WTC11 (cell line): Measurements from ENCODE around the gene OBI1. TPM values are rescaled to one million over a fixed set of nuclear protein-coding genes. Genes with fewer than 3 reads are reported as not detected.

Experiments
- ATF3 ChIP-seq: sonication (generic); formaldehyde crosslinking; conservative IDR thresholded peaks from 2 replicates; pipeline ENCODE4 v1.8.1; 2022; ENCODE audit warnings: mild to moderate bottlenecking, missing genetic modification reagents
- CDX4 ChIP-seq: fragments of 250-450 bp; sonication (Bioruptor Pico); IDR thresholded peaks from 2 replicates; pipeline ENCODE4 v1.9.0; 2021; ENCODE audit warnings: moderate library complexity, mild to moderate bottlenecking, inconsistent platforms, borderline replicate concordance
- E2F1 ChIP-seq: sonication (generic); formaldehyde crosslinking; IDR thresholded peaks from 2 replicates; pipeline ENCODE4 v1.8.0; 2022; ENCODE audit warnings: mild to moderate bottlenecking, missing genetic modification reagents
- E2F4 ChIP-seq: sonication (generic); formaldehyde crosslinking; IDR thresholded peaks from 2 replicates; pipeline ENCODE4 v1.8.1; 2022; ENCODE audit warnings: low read depth, mild to moderate bottlenecking, moderate library complexity, missing genetic modification reagents, borderline replicate concordance
- ERG ChIP-seq: fragments of 250-450 bp; sonication (Bioruptor Pico); IDR thresholded peaks from 2 replicates; pipeline ENCODE4 v1.8.0; 2021; ENCODE audit warnings: mild to moderate bottlenecking
- FOXK1 ChIP-seq: sonication (generic); formaldehyde crosslinking; IDR thresholded peaks from 2 replicates; pipeline ENCODE4 v1.8.0; 2022; ENCODE audit warnings: mild to moderate bottlenecking, moderate library complexity, missing genetic modification reagents
- PRDM15 ChIP-seq: sonication (generic); formaldehyde crosslinking; IDR thresholded peaks from 2 replicates; pipeline ENCODE4 v1.8.0; 2022; ENCODE audit warnings: missing genetic modification reagents
- RELA ChIP-seq: sonication (generic); formaldehyde crosslinking; IDR thresholded peaks from 2 replicates; pipeline ENCODE4 v1.8.1; 2022; ENCODE audit warnings: missing genetic modification reagents, mild to moderate bottlenecking, borderline replicate concordance
- SMAD3 ChIP-seq: sonication (generic); formaldehyde crosslinking; IDR thresholded peaks from 2 replicates; pipeline ENCODE4 v1.8.0; 2022; ENCODE audit warnings: missing genetic modification reagents, mild to moderate bottlenecking, borderline replicate concordance
- ZNF232 ChIP-seq: sonication (generic); formaldehyde crosslinking; IDR thresholded peaks from 2 replicates; pipeline ENCODE4 v1.8.0; 2022; ENCODE audit warnings: mild to moderate bottlenecking, missing genetic modification reagents
- ZNF317 ChIP-seq: sonication (generic); formaldehyde crosslinking; IDR thresholded peaks from 2 replicates; pipeline ENCODE4 v1.8.1; 2023; ENCODE audit warnings: low read depth, mild to moderate bottlenecking, moderate library complexity, missing genetic modification reagents, borderline replicate concordance
- ZNF671 ChIP-seq: fragments of 250-450 bp; sonication (Bioruptor Pico); IDR thresholded peaks from 2 replicates; pipeline ENCODE4 v1.8.0; 2021; ENCODE audit warnings: mild to moderate bottlenecking
- total RNA-seq: library from RNA; stranded (reverse); gene quantifications from 3 replicates; pipeline ENCODE4 v1.2.3, GENCODE V29; 2021
- TF ChIP-seq, protein P1 (sequence below): sonication (generic); formaldehyde crosslinking; IDR thresholded peaks from 2 replicates; pipeline ENCODE4 v1.8.1; 2023; ENCODE audit warnings: mild to moderate bottlenecking, missing genetic modification reagents, moderate library complexity
- TF ChIP-seq, protein P2 (sequence below): fragments of 200-600 bp; IDR thresholded peaks from 2 replicates; pipeline ENCODE4 v1.8.0; 2022; ENCODE audit warnings: antibody characterized with exemption
- TF ChIP-seq, protein P3 (sequence below): sonication (generic); formaldehyde crosslinking; IDR thresholded peaks from 2 replicates; pipeline ENCODE4 v1.8.1; 2023; ENCODE audit warnings: mild to moderate bottlenecking, missing genetic modification reagents
- TF ChIP-seq, protein P4 (sequence below): sonication (generic); formaldehyde crosslinking; IDR thresholded peaks from 2 replicates; pipeline ENCODE4 v1.8.1; 2022; ENCODE audit warnings: mild to moderate bottlenecking, moderate library complexity, missing genetic modification reagents
- TF ChIP-seq, protein P5 (sequence below): sonication (generic); formaldehyde crosslinking; IDR thresholded peaks from 2 replicates; pipeline ENCODE4 v1.8.0; 2023; ENCODE audit warnings: missing genetic modification reagents
- TF ChIP-seq, protein P6 (sequence below): sonication (generic); formaldehyde crosslinking; IDR thresholded peaks from 2 replicates; pipeline ENCODE4 v1.8.0; 2023; ENCODE audit warnings: mild to moderate bottlenecking, missing genetic modification reagents

Gene OBI1
- total RNA-seq, 1 experiment from 2014 or later, result 13.4 TPM

- TF ChIP-seq, protein P1, sequence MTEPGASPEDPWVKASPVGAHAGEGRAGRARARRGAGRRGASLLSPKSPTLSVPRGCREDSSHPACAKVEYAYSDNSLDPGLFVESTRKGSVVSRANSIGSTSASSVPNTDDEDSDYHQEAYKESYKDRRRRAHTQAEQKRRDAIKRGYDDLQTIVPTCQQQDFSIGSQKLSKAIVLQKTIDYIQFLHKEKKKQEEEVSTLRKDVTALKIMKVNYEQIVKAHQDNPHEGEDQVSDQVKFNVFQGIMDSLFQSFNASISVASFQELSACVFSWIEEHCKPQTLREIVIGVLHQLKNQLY (CRISPR knock-in tag), result no peak
- TF ChIP-seq PRDM15 (no peak), FOXK1 (CRISPR knock-in tag) (peak; percentile 58), ZNF671 (CRISPR knock-in tag) (no peak), RELA (CRISPR knock-in tag) (no peak), ATF3 (CRISPR knock-in tag) (no peak), SMAD3 (CRISPR knock-in tag) (peak; percentile 83), E2F1 (CRISPR knock-in tag) (no peak; the same call in 1 of the 2 replicates), ERG (CRISPR knock-in tag) (no peak), ZNF317 (CRISPR knock-in tag) (0 out of 2 replicates have a peak, but pooled peaks have one; percentile 8), ZNF232 (no peak), CDX4 (CRISPR knock-in tag) (no peak), E2F4 (CRISPR knock-in tag) (peak; percentile 87)
- TF ChIP-seq, protein P2, sequence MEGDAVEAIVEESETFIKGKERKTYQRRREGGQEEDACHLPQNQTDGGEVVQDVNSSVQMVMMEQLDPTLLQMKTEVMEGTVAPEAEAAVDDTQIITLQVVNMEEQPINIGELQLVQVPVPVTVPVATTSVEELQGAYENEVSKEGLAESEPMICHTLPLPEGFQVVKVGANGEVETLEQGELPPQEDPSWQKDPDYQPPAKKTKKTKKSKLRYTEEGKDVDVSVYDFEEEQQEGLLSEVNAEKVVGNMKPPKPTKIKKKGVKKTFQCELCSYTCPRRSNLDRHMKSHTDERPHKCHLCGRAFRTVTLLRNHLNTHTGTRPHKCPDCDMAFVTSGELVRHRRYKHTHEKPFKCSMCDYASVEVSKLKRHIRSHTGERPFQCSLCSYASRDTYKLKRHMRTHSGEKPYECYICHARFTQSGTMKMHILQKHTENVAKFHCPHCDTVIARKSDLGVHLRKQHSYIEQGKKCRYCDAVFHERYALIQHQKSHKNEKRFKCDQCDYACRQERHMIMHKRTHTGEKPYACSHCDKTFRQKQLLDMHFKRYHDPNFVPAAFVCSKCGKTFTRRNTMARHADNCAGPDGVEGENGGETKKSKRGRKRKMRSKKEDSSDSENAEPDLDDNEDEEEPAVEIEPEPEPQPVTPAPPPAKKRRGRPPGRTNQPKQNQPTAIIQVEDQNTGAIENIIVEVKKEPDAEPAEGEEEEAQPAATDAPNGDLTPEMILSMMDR, result no peak
- TF ChIP-seq, protein P3, sequence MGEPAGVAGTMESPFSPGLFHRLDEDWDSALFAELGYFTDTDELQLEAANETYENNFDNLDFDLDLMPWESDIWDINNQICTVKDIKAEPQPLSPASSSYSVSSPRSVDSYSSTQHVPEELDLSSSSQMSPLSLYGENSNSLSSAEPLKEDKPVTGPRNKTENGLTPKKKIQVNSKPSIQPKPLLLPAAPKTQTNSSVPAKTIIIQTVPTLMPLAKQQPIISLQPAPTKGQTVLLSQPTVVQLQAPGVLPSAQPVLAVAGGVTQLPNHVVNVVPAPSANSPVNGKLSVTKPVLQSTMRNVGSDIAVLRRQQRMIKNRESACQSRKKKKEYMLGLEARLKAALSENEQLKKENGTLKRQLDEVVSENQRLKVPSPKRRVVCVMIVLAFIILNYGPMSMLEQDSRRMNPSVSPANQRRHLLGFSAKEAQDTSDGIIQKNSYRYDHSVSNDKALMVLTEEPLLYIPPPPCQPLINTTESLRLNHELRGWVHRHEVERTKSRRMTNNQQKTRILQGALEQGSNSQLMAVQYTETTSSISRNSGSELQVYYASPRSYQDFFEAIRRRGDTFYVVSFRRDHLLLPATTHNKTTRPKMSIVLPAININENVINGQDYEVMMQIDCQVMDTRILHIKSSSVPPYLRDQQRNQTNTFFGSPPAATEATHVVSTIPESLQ (CRISPR knock-in tag), result no peak
- TF ChIP-seq, protein P4, sequence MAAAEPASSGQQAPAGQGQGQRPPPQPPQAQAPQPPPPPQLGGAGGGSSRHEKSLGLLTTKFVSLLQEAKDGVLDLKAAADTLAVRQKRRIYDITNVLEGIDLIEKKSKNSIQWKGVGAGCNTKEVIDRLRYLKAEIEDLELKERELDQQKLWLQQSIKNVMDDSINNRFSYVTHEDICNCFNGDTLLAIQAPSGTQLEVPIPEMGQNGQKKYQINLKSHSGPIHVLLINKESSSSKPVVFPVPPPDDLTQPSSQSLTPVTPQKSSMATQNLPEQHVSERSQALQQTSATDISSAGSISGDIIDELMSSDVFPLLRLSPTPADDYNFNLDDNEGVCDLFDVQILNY (CRISPR knock-in tag), result no peak; the same call in 1 of the 2 replicates
- TF ChIP-seq, protein P5, sequence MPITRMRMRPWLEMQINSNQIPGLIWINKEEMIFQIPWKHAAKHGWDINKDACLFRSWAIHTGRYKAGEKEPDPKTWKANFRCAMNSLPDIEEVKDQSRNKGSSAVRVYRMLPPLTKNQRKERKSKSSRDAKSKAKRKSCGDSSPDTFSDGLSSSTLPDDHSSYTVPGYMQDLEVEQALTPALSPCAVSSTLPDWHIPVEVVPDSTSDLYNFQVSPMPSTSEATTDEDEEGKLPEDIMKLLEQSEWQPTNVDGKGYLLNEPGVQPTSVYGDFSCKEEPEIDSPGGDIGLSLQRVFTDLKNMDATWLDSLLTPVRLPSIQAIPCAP (CRISPR knock-in tag), result peak; percentile 59; the same call in 1 of the 2 replicates
- TF ChIP-seq, protein P6, sequence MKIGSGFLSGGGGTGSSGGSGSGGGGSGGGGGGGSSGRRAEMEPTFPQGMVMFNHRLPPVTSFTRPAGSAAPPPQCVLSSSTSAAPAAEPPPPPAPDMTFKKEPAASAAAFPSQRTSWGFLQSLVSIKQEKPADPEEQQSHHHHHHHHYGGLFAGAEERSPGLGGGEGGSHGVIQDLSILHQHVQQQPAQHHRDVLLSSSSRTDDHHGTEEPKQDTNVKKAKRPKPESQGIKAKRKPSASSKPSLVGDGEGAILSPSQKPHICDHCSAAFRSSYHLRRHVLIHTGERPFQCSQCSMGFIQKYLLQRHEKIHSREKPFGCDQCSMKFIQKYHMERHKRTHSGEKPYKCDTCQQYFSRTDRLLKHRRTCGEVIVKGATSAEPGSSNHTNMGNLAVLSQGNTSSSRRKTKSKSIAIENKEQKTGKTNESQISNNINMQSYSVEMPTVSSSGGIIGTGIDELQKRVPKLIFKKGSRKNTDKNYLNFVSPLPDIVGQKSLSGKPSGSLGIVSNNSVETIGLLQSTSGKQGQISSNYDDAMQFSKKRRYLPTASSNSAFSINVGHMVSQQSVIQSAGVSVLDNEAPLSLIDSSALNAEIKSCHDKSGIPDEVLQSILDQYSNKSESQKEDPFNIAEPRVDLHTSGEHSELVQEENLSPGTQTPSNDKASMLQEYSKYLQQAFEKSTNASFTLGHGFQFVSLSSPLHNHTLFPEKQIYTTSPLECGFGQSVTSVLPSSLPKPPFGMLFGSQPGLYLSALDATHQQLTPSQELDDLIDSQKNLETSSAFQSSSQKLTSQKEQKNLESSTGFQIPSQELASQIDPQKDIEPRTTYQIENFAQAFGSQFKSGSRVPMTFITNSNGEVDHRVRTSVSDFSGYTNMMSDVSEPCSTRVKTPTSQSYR (CRISPR knock-in tag), result peak; percentile 88; the same call in 1 of the 2 replicates
Observed at GRCh38 chr13:78658630-78659449, at the start of gene OBI1 (continued).
